HEK293 (cell line): Measurements from ENCODE around the gene FILIP1.

Source experiments
- CTCF ChIA-PET: fragments of 350-600 bp; formaldehyde crosslinking; extraction: SDS; loops from one replicate; lab custom pipeline; 2021; ENCODE audit warnings: antibody characterized with exemption; lab: Yijun Ruan, JAX
- POLR2A ChIA-PET: fragments of 300-600 bp; formaldehyde crosslinking; extraction: SDS; loops from one replicate; lab custom pipeline; 2020; ENCODE audit warnings: antibody characterized with exemption, inconsistent platforms; lab: Yijun Ruan, JAX
- H3K27ac ChIP-seq: fragments of 200-500 bp; sonication (Bioruptor generic); 2 replicates; pipeline ENCODE4 v1.5.1; 2014; ENCODE audit warnings: low read depth, low read length, control low read depth, inconsistent platforms; ENCODE audit errors: extremely low read depth
- H3K36me3 ChIP-seq, 2 experiments: fragments of 200-500 bp in 1 of 2; sonication (Bioruptor generic) in 1 of 2; 1 replicate in 1 of 2; 2 replicates in 1 of 2; pipeline ENCODE4 v1.5.1; 2014 to 2017; ENCODE audit warnings: inconsistent platforms in 2 of 2, low read length in 2 of 2; ENCODE audit not compliant: control insufficient read depth in 2 of 2, insufficient read depth in 1 of 2
- H3K4me1 ChIP-seq: fragments of 200-500 bp; sonication (Bioruptor generic); 2 replicates; pipeline ENCODE4 v1.5.1; 2014; ENCODE audit warnings: mild to moderate bottlenecking, low read length, inconsistent platforms; ENCODE audit not compliant: control insufficient read depth, insufficient read depth
- H3K4me3 ChIP-seq: 2 replicates; pipeline ENCODE4 v1.5.1; 2011; ENCODE audit warnings: low read depth, mild to moderate bottlenecking, control low read depth, low read length, moderate library complexity
- H3K9me3 ChIP-seq: fragments of 200-500 bp; sonication (Bioruptor generic); 2 replicates; pipeline ENCODE4 v1.5.1; 2014; ENCODE audit warnings: low read depth, low read length, inconsistent platforms; ENCODE audit not compliant: control insufficient read depth, insufficient read depth
- HOXD13 ChIP-seq: sonication (generic); formaldehyde crosslinking; IDR thresholded peaks from 2 replicates; pipeline ENCODE4 v1.8.0; 2022; ENCODE audit warnings: missing genetic modification reagents, borderline replicate concordance
- OSR2 ChIP-seq: fragments of 450-650 bp; formaldehyde crosslinking; IDR thresholded peaks from 2 replicates; pipeline ENCODE4 v1.5.1; 2016; ENCODE audit warnings: missing biosample characterization, missing genetic modification characterization
- PRDM2 ChIP-seq: fragments of 450-650 bp; formaldehyde crosslinking; IDR thresholded peaks from 2 replicates; pipeline ENCODE4 v1.5.1; 2016; ENCODE audit warnings: missing biosample characterization, missing genetic modification characterization, borderline replicate concordance
- SCRT1 ChIP-seq: fragments of 450-650 bp; formaldehyde crosslinking; IDR thresholded peaks from 2 replicates; pipeline ENCODE4 v1.5.1; 2016; ENCODE audit warnings: missing biosample characterization, missing genetic modification characterization, borderline replicate concordance
- SETDB1 ChIP-seq: IDR thresholded peaks from one replicate; pipeline ENCODE4 v1.6.1; 2017; ENCODE audit warnings: mild to moderate bottlenecking, low read length, moderate library complexity, mixed read lengths; ENCODE audit not compliant: insufficient read length
- YY2 ChIP-seq: fragments of 450-650 bp; formaldehyde crosslinking; IDR thresholded peaks from 2 replicates; pipeline ENCODE4 v1.5.1; 2016; ENCODE audit warnings: missing biosample characterization, missing genetic modification characterization
- ZEB2 ChIP-seq: fragments of 450-650 bp; formaldehyde crosslinking; IDR thresholded peaks from 2 replicates; pipeline ENCODE4 v1.5.1; 2016; ENCODE audit warnings: missing biosample characterization, missing genetic modification characterization
- ZNF114 ChIP-seq: fragments of 450-650 bp; formaldehyde crosslinking; IDR thresholded peaks from 2 replicates; pipeline ENCODE4 v1.5.0; 2017; ENCODE audit warnings: missing biosample characterization, missing genetic modification characterization
- ZNF133 ChIP-seq: fragments of 450-650 bp; formaldehyde crosslinking; IDR thresholded peaks from 2 replicates; pipeline ENCODE4 v1.5.1; 2016; ENCODE audit warnings: missing biosample characterization, missing genetic modification characterization
- ZNF175 ChIP-seq: fragments of 450-650 bp; formaldehyde crosslinking; IDR thresholded peaks from 2 replicates; pipeline ENCODE4 v1.5.1; 2016; ENCODE audit warnings: missing biosample characterization, missing genetic modification characterization
- ZNF184 ChIP-seq: fragments of 450-650 bp; IDR thresholded peaks from 2 replicates; pipeline ENCODE4 v1.5.1; 2018; ENCODE audit warnings: missing biosample characterization, mild to moderate bottlenecking, missing genetic modification characterization
- ZNF202 ChIP-seq: fragments of 450-650 bp; formaldehyde crosslinking; IDR thresholded peaks from 2 replicates; pipeline ENCODE4 v1.5.1; 2016; ENCODE audit warnings: missing biosample characterization, missing genetic modification characterization, borderline replicate concordance
- ZNF266 ChIP-seq: fragments of 450-650 bp; formaldehyde crosslinking; IDR thresholded peaks from 2 replicates; pipeline ENCODE4 v1.5.1; 2016; ENCODE audit warnings: missing biosample characterization, missing genetic modification characterization, low read depth
- ZNF404 ChIP-seq: fragments of 450-650 bp; formaldehyde crosslinking; IDR thresholded peaks from 2 replicates; pipeline ENCODE4 v1.5.1; 2017; ENCODE audit warnings: missing biosample characterization, missing genetic modification characterization
- ZNF530 ChIP-seq: fragments of 450-650 bp; formaldehyde crosslinking; IDR thresholded peaks from 2 replicates; pipeline ENCODE4 v1.5.1; 2016; ENCODE audit warnings: low read depth, missing biosample characterization, missing genetic modification characterization
- ZNF555 ChIP-seq: fragments of 450-650 bp; formaldehyde crosslinking; conservative IDR thresholded peaks from 2 replicates; pipeline ENCODE4 v1.5.1; 2017; ENCODE audit warnings: missing biosample characterization, mild to moderate bottlenecking, missing genetic modification characterization, inconsistent platforms
- ZNF571 ChIP-seq: fragments of 450-650 bp; formaldehyde crosslinking; IDR thresholded peaks from 2 replicates; pipeline ENCODE4 v1.5.0; 2017; ENCODE audit warnings: missing biosample characterization, missing genetic modification characterization
- ZNF658 ChIP-seq: fragments of 450-650 bp; formaldehyde crosslinking; IDR thresholded peaks from 2 replicates; pipeline ENCODE4; 2016; ENCODE audit warnings: missing biosample characterization, missing genetic modification characterization
- ZNF768 ChIP-seq: fragments of 450-650 bp; formaldehyde crosslinking; IDR thresholded peaks from 2 replicates; pipeline ENCODE4 v1.5.1; 2018; ENCODE audit warnings: missing biosample characterization, mild to moderate bottlenecking, missing genetic modification characterization
- ZNF777 ChIP-seq: fragments of 450-650 bp; formaldehyde crosslinking; IDR thresholded peaks from 2 replicates; pipeline ENCODE4 v1.5.1; 2017; ENCODE audit warnings: missing biosample characterization, missing genetic modification characterization, borderline replicate concordance
- ZNF843 ChIP-seq: fragments of 450-650 bp; formaldehyde crosslinking; IDR thresholded peaks from 2 replicates; pipeline ENCODE4 v1.5.1; 2016; ENCODE audit warnings: missing biosample characterization, missing genetic modification characterization
- TF ChIP-seq, protein P1 (sequence below): fragments of 450-650 bp; formaldehyde crosslinking; optimal IDR thresholded peaks from 2 replicates; pipeline ENCODE3; 2016; ENCODE audit warnings: missing biosample characterization, mild to moderate bottlenecking, missing genetic modification characterization
- TF ChIP-seq, protein P2 (sequence below): fragments of 450-650 bp; formaldehyde crosslinking; IDR thresholded peaks from 2 replicates; pipeline ENCODE4 v1.5.1; 2017; ENCODE audit warnings: missing biosample characterization, missing genetic modification characterization

The FILIP1 gene

DNA sequence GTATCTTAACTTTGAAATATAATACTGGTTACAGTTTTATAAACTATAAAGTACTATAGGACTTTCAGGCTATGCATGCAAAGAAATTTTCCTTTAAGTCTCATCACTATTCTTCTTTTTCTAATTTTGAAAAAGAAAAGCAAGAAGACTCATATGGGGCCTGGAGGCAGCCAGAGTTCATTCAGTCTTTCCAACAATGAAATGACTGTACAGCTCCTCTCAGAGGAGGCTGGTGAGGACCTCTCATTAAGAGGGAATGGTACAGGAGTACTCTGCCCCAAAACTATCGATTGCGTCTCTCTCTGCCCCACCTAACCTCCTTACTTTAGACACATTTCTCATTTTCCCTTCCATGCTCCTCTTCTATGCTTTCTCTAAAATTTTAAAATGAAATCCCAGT is 66.3 kb downstream of the FILIP1 start:
- Histone ChIP-seq H3K9me3 (no peaks in the 10 kb centered on the region), H3K36me3 (no peaks in the 10 kb centered on the region)
- POLR2A ChIA-PET = no interaction called here
- TF ChIP-seq ZNF777 (tag by site-specific recombination) = no peak
- TF ChIP-seq SETDB1 = no peak
- no peak for TF ChIP-seq ZNF202
- TF ChIP-seq ZNF175 = no peak
- TF ChIP-seq ZNF184 = no peak
- TF ChIP-seq HOXD13 (CRISPR knock-in tag) = no peak
- TF ChIP-seq SCRT1 = no peak
- no peak for TF ChIP-seq ZEB2 (tag by site-specific recombination)
- no peak for TF ChIP-seq ZNF133 (tag by site-specific recombination)
- TF ChIP-seq, protein P1, sequence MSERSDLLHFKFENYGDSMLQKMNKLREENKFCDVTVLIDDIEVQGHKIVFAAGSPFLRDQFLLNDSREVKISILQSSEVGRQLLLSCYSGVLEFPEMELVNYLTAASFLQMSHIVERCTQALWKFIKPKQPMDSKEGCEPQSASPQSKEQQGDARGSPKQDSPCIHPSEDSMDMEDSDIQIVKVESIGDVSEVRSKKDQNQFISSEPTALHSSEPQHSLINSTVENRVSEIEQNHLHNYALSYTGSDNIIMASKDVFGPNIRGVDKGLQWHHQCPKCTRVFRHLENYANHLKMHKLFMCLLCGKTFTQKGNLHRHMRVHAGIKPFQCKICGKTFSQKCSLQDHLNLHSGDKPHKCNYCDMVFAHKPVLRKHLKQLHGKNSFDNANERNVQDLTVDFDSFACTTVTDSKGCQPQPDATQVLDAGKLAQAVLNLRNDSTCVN = no peak
- TF ChIP-seq ZNF768 (tag by site-specific recombination) = no peak
- TF ChIP-seq YY2 = no peak
- TF ChIP-seq ZNF843 (tag by site-specific recombination) = no peak
- TF ChIP-seq ZNF571 = no peak
- TF ChIP-seq, all 188 proteins: peak for 0
- CTCF ChIA-PET = interaction anchor here (0.9 to 3.9 kb wide), 3 partner anchors 22 to 160 kb away, joined by 3 to 14 read pairs (median 4); no protein-coding TSS in a partner anchor
- Histone ChIP-seq H3K27ac (no peak overlapping the region), H3K4me3 (no peak overlapping the region), H3K4me1 (peaks cover 15% of the 10 kb centered on the region)

DNA sequence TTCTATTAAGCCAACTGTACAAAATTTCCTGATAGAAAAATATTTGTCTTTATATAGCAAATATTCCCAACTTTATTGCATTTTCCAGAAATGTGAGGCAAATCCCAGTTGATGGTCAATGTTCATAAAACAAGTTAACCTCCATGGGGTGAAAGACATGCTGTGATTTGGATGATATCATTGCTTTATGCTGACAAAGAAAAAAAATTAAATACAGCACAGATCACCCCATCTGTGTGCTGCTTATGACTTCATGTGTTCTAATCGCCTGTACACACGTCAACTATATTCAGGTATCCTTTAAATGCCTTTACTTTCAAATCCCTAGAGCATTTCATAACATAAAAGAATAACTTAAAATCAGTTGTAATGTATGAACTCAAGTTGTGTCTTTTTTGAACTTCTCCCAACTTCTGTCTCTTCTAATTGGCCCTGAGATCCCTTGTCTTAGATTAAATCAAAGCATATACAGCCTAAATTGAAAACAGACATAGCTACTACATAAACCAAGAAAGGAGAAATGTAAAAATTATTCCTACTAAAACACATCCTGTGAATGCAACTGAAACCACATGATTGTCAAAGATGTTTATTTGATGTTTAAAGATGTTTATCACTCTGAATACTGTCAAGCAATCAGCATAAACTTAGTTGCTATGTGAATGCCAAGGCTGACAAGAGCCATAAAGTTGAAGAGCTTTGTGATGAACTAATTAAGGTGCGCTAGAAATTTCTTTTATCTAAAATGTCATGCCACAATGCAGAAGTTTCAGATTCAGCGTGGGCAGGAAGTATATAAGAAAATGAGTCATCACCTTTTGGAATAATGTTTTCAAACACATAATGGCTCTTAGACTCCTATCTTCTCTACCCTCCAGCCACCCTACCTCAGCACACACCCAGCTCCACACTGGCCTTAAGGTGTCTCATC is 68.7 kb downstream of the FILIP1 start:
- Histone ChIP-seq H3K36me3 (no peaks in the 10 kb centered on the region), H3K4me1 (peaks cover 9% of the 10 kb centered on the region), H3K9me3 (no peaks in the 10 kb centered on the region)
- TF ChIP-seq, protein P2, sequence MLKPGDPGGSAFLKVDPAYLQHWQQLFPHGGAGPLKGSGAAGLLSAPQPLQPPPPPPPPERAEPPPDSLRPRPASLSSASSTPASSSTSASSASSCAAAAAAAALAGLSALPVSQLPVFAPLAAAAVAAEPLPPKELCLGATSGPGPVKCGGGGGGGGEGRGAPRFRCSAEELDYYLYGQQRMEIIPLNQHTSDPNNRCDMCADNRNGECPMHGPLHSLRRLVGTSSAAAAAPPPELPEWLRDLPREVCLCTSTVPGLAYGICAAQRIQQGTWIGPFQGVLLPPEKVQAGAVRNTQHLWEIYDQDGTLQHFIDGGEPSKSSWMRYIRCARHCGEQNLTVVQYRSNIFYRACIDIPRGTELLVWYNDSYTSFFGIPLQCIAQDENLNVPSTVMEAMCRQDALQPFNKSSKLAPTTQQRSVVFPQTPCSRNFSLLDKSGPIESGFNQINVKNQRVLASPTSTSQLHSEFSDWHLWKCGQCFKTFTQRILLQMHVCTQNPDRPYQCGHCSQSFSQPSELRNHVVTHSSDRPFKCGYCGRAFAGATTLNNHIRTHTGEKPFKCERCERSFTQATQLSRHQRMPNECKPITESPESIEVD (tag by site-specific recombination) = no peak; the same call in 1 of the 2 replicates
- TF ChIP-seq ZNF843 (tag by site-specific recombination) = peak; percentile 13; the same call in 1 of the 2 replicates
- TF ChIP-seq, all 188 proteins: peak for 1
- Histone ChIP-seq H3K4me3 (no peak overlapping the region), H3K27ac (no peak overlapping the region)
- ChIA-PET CTCF (interaction anchor here (0.6 to 0.8 kb wide), 2 partner anchors 57 to 71 kb away, joined by 3 read pairs; no protein-coding TSS in a partner anchor), POLR2A (no interaction called here)

- Histone ChIP-seq H3K4me3 (no peak overlapping the region), H3K4me1 (peaks cover 5% of the 10 kb centered on the region; the same call in 1 of the 2 replicates), H3K27ac (no peak overlapping the region), H3K9me3 (no peaks in the 10 kb centered on the region), H3K36me3 (no peaks in the 10 kb centered on the region)
- ChIA-PET CTCF (interaction anchor here (0.8 to 1.4 kb wide), 3 partner anchors 81 to 104 kb away, joined by 3 to 4 read pairs (median 3); no protein-coding TSS in a partner anchor), POLR2A (interaction anchor here (1.0 kb wide), 1 partner anchor 10 kb away, joined by 3 read pairs; no protein-coding TSS in a partner anchor)
- TF ChIP-seq ZNF777 (tag by site-specific recombination) (no peak), PRDM2 (tag by site-specific recombination) (no peak), ZNF555 (no peak), OSR2 (no peak), ZNF530 (tag by site-specific recombination) (no peak), ZNF658 (no peak), ZNF266 (tag by site-specific recombination) (no peak), ZNF114 (tag by site-specific recombination) (no peak), ZNF404 (no peak)
These were observed 70.2 kb downstream of the FILIP1 start for GRCh38 chr6:75423386-75423785.
